HepG2 (cell line): ENCODE results near the gene ABCG1. TPM values are rescaled to one million over a fixed set of nuclear protein-coding genes. Genes with fewer than 3 reads are reported as not detected.
A peak's percentile ranks its signal among the peaks of the same experiment; 100 is the strongest.

Experiments used
- AKAP8 ChIP-seq: sonication (generic); formaldehyde crosslinking; IDR thresholded peaks from 2 replicates; pipeline ENCODE4 v1.5.1; 2020; ENCODE audit warnings: mild to moderate bottlenecking, missing genetic modification reagents
- EED ChIP-seq: sonication (generic); formaldehyde crosslinking; IDR thresholded peaks from 2 replicates; pipeline ENCODE4 v1.5.0; 2020; ENCODE audit warnings: mild to moderate bottlenecking, missing genetic modification reagents
- HNRNPL ChIP-seq: fragments of 200-400 bp; formaldehyde crosslinking; IDR thresholded peaks from 2 replicates; pipeline ENCODE4 v1.6.1; 2017; ENCODE audit warnings: mild to moderate bottlenecking, low read depth, low read length
- PATZ1 ChIP-seq: sonication (generic); formaldehyde crosslinking; IDR thresholded peaks from 2 replicates; pipeline ENCODE4 v1.4.0; 2020; ENCODE audit warnings: missing genetic modification reagents
- ZNF446 ChIP-seq: sonication (generic); formaldehyde crosslinking; IDR thresholded peaks from 2 replicates; pipeline ENCODE4 v1.5.0; 2020; ENCODE audit warnings: mild to moderate bottlenecking, missing genetic modification reagents
- ZNF605 ChIP-seq: sonication (generic); formaldehyde crosslinking; IDR thresholded peaks from 2 replicates; pipeline ENCODE4 v1.8.0; 2022; ENCODE audit warnings: mild to moderate bottlenecking, missing genetic modification reagents
- ZNF687 ChIP-seq: sonication (generic); formaldehyde crosslinking; IDR thresholded peaks from 2 replicates; pipeline ENCODE4 v1.5.1; 2020; ENCODE audit warnings: mild to moderate bottlenecking, missing genetic modification reagents, moderate library complexity
- polyA plus RNA-seq, 8 experiments: library from polyadenylated mRNA; depleted of rRNA in 3 of 8; stranded (reverse) in 7 of 8; unstranded in 1 of 8; fragments of >200 nt; fragmentation: Illumina TruSeq in 4 of 8; extraction: Trizol in 4 of 8; gene quantifications; 2 replicates each; pipeline versions ENCODE4 v1.2.1 to v1.2.3, GENCODE V29; 2011 to 2016; ENCODE audit warnings: low read depth in 4 of 8, missing spikeins in 1 of 8, mixed read lengths in 1 of 8; ENCODE audit not compliant: insufficient read depth in 1 of 8
- total RNA-seq, 5 experiments: library from RNA; depleted of rRNA; stranded (reverse); fragments of >200 nt; fragmentation: Illumina TruSeq; extraction: Trizol; gene quantifications; 2 replicates each; pipeline ENCODE4 v1.2.3, GENCODE V29; 2016; ENCODE audit warnings: low read depth in 1 of 5
- TF ChIP-seq, protein P1 (sequence below): sonication (generic); formaldehyde crosslinking; IDR thresholded peaks from 2 replicates; pipeline ENCODE4 v1.8.0; 2023; ENCODE audit warnings: mild to moderate bottlenecking, missing genetic modification reagents
- TF ChIP-seq, protein P2 (sequence below): sonication (generic); formaldehyde crosslinking; IDR thresholded peaks from 2 replicates; pipeline ENCODE4 v1.4.0; 2020; ENCODE audit warnings: mild to moderate bottlenecking, missing genetic modification reagents

Gene ABCG1
- total and polyA plus RNA-seq, 2 of the 13 experiments (the other 11 are each of a cell fraction or from before 2014, with no cell fraction given): 0.04 TPM; not detected in 1

DNA sequence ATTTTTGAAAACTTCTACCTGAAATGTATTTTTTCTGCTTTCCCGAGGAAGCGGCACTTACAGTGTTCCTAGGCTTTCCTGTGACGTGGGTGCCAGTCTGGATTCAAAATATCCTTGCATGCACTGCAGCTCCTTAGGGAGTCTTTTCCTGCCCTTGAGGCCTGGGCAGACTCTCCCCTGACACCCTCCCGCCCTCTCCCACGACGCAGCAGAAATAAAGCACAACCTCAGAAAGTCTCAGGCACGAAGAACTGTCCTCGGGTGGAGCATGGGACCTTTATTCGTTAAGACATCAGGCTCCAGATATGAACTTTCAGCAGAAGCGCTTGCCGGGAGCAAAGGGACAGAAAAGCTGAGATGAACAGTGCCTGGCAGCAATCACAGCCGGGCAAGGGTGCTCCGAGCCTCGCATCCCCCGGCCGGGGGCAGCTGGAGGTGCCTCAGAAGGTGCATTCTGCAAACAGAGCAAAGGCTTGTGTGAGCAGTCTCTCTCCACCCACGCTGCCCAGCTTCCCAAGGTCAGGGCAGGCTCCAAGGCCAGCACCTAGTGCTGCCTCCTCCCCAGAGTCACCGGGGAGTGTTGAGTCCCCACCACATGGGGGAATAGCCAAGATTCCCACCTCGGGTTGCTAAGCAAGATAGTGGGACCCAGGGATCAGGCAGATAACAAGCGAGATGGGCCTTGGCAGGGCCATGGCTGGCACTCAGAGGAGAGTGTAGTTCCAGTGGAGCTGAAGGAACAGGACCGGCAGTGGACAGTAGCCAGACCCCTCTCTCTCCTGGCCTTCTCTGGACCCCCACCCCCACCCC is 93.1 kb downstream of the ABCG1 start (continued):
- 0 out of 2 replicates have a peak, but pooled peaks have one; percentile 24 for TF ChIP-seq ZNF687 (CRISPR knock-in tag)
- no peak for TF ChIP-seq ZNF446
- no peak for TF ChIP-seq ZNF605 (CRISPR knock-in tag)
- no peak for TF ChIP-seq AKAP8
- no peak for TF ChIP-seq EED (CRISPR knock-in tag)
- peak; percentile 26; the same call in 1 of the 2 replicates for TF ChIP-seq HNRNPL
- TF ChIP-seq PATZ1 (CRISPR knock-in tag): peak; percentile 19; the same call in 1 of the 2 replicates
- TF ChIP-seq, protein P1, sequence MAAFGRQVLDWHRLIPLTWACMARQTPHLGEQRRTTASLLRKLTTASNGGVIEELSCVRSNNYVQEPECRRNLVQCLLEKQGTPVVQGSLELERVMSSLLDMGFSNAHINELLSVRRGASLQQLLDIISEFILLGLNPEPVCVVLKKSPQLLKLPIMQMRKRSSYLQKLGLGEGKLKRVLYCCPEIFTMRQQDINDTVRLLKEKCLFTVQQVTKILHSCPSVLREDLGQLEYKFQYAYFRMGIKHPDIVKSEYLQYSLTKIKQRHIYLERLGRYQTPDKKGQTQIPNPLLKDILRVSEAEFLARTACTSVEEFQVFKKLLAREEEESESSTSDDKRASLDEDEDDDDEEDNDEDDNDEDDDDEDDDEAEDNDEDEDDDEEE (CRISPR knock-in tag): no peak
- TF ChIP-seq, protein P2, sequence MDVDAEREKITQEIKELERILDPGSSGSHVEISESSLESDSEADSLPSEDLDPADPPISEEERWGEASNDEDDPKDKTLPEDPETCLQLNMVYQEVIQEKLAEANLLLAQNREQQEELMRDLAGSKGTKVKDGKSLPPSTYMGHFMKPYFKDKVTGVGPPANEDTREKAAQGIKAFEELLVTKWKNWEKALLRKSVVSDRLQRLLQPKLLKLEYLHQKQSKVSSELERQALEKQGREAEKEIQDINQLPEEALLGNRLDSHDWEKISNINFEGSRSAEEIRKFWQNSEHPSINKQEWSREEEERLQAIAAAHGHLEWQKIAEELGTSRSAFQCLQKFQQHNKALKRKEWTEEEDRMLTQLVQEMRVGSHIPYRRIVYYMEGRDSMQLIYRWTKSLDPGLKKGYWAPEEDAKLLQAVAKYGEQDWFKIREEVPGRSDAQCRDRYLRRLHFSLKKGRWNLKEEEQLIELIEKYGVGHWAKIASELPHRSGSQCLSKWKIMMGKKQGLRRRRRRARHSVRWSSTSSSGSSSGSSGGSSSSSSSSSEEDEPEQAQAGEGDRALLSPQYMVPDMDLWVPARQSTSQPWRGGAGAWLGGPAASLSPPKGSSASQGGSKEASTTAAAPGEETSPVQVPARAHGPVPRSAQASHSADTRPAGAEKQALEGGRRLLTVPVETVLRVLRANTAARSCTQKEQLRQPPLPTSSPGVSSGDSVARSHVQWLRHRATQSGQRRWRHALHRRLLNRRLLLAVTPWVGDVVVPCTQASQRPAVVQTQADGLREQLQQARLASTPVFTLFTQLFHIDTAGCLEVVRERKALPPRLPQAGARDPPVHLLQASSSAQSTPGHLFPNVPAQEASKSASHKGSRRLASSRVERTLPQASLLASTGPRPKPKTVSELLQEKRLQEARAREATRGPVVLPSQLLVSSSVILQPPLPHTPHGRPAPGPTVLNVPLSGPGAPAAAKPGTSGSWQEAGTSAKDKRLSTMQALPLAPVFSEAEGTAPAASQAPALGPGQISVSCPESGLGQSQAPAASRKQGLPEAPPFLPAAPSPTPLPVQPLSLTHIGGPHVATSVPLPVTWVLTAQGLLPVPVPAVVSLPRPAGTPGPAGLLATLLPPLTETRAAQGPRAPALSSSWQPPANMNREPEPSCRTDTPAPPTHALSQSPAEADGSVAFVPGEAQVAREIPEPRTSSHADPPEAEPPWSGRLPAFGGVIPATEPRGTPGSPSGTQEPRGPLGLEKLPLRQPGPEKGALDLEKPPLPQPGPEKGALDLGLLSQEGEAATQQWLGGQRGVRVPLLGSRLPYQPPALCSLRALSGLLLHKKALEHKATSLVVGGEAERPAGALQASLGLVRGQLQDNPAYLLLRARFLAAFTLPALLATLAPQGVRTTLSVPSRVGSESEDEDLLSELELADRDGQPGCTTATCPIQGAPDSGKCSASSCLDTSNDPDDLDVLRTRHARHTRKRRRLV (CRISPR knock-in tag): no peak
